GM12864 (cell line): ENCODE measurements around the gene NINL.

ENCODE experiments used
- DNase-seq: peaks from one replicate; pipeline ENCODE4 v3.0.0-alpha.2; 2011; ENCODE audit warnings: low read depth
- H3K4me3 ChIP-seq: 2 replicates; pipeline ENCODE4 v1.5.1; 2011; ENCODE audit warnings: mild to moderate bottlenecking, low read depth, low read length, control low read depth
- CTCF ChIP-seq: IDR thresholded peaks from 2 replicates; pipeline ENCODE4 v1.5.1; 2011; ENCODE audit warnings: low read depth, mild to moderate bottlenecking, moderate library complexity, low read length, control low read depth, inconsistent platforms; ENCODE audit errors: missing control alignments

Gene NINL

GRCh38 chr20:25494506-25495188, 90.7 kb downstream of the NINL start:
- TF ChIP-seq CTCF: no peak
- H3K4me3 ChIP-seq: no peak overlapping the region
- no peak for DNase-seq

- no peak for TF ChIP-seq CTCF
- H3K4me3 ChIP-seq: no peak overlapping the region
- no peak for DNase-seq
Observed at GRCh38 chr20:25493748-25494505, 91.4 kb downstream of the NINL start.

GRCh38 chr20:25493137-25493536, 92.2 kb downstream of the NINL start:
- no peak for TF ChIP-seq CTCF
- no peak for DNase-seq
- H3K4me3 ChIP-seq: no peak overlapping the region

- no peak for TF ChIP-seq CTCF
- H3K4me3 ChIP-seq: no peak overlapping the region
- DNase-seq: no peak
Observed at GRCh38 chr20:25491446-25492038, 93.8 kb downstream of the NINL start.

- TF ChIP-seq CTCF: no peak
- no peak for DNase-seq
- H3K4me3 ChIP-seq: no peak overlapping the region
Observed at GRCh38 chr20:25490656-25491445, 94.5 kb downstream of the NINL start.

GRCh38 chr20:25489221-25489871, 96.0 kb downstream of the NINL start:
- H3K4me3 ChIP-seq: no peak overlapping the region
- TF ChIP-seq CTCF: no peak
- no peak for DNase-seq
